RWPE1 (cell line): Measurements from ENCODE around the gene GALNT2.

Experiments used
- CTCF ChIA-PET: fragments of 350-600 bp; sonication (Branson Sonifier 250); formaldehyde crosslinking; extraction: SDS; loops from one replicate; lab custom pipeline; 2021; lab: Yijun Ruan, JAX
- POLR2A ChIA-PET: fragments of 400-600 bp; formaldehyde crosslinking; extraction: SDS; loops from one replicate; lab custom pipeline; 2020; ENCODE audit warnings: antibody characterized with exemption; ENCODE audit not compliant: low non-redundant PET; lab: Yijun Ruan, JAX
- DNase-seq: peaks from one replicate; pipeline ENCODE4 v3.0.0; 2012; ENCODE audit warnings: low spot score
- H3K27ac ChIP-seq: fragments of 450-650 bp; 2 replicates; pipeline ENCODE4 v1.5.1; 2017
- CTCF ChIP-seq: fragments of 450-650 bp; conservative IDR thresholded peaks from 2 replicates; pipeline ENCODE4 v1.5.1; 2017; ENCODE audit warnings: low read depth, mild to moderate bottlenecking

GALNT2 gene

GRCh38 chr1:230232371-230232771 is 165.3 kb downstream of the GALNT2 start:
- ChIA-PET POLR2A (no interaction called here), CTCF (no interaction called here)
- DNase-seq = no peak
- H3K27ac ChIP-seq = no peak overlapping the region
- no peak for TF ChIP-seq CTCF

DNA sequence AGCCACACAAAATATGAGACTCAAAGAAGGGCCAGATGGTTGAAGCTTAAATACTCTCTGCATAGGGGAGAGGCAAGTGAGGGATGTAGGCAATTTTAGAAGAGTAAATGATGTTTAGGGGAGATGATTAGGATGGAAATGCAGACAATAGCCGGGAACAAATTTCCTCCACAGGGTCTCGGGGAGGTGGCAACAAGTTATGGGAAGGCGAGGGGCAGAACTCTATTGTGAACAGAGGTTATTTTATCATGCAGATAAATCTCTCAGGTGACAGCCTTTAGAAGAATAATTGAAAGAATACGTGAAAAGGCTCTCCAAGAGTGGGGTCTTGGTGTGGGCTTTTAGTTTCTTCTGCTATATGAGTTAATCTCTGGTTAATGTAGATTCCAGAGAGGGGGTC is 166.7 kb downstream of the GALNT2 start:
- CTCF ChIA-PET = interaction anchor here (0.5 kb wide), 1 partner anchor 309 kb away, joined by 3 read pairs; no protein-coding TSS in a partner anchor
- TF ChIP-seq CTCF = no peak
- no peak for DNase-seq
- POLR2A ChIA-PET = no interaction called here
- no peak overlapping the region for H3K27ac ChIP-seq

GRCh38 chr1:230235876-230236275 is 168.8 kb downstream of the GALNT2 start:
- DNase-seq = no peak
- POLR2A ChIA-PET = no interaction called here
- CTCF ChIA-PET = no interaction called here
- TF ChIP-seq CTCF = no peak
- H3K27ac ChIP-seq = no peak overlapping the region

DNA sequence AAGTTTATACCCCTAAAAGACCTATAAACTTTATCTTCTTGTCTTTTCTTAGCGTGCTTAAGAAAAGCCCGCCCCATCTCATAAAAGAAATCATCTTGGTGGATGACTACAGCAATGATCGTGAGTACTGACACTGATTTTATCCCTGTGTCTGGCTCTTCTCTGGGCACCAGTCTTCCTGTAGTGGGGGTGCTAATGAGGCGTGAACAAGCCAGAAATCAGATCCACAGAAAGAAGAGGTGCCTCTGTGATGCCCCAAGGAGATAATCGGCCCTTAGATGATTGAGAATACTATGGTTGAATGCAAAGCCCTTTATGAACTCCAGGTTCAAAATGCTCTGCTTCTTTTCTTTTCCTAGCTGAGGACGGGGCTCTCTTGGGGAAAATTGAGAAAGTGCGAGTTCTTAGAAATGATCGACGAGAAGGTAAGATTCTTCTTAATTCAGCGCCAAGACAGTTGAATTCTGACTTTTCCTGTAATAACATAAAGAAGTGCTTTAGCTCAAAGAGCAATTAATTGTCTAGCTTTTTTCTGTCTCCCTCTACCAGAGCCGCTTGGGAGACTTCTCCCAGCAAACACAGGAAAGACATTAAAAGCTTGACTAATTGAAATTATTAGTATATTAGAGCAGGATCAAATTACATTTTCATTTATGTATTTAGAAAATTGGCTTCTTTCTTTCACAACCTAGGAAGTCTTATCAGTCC is 169.4 kb downstream of the GALNT2 start:
- no peak overlapping the region for H3K27ac ChIP-seq
- DNase-seq = no peak
- ChIA-PET POLR2A (no interaction called here), CTCF (no interaction called here)
- no peak for TF ChIP-seq CTCF

- no peak overlapping the region for H3K27ac ChIP-seq
- no peak for DNase-seq
- CTCF ChIA-PET = no interaction called here
- no peak for TF ChIP-seq CTCF
- POLR2A ChIA-PET = no interaction called here
Observed at GRCh38 chr1:230237009-230237370, 170.0 kb downstream of the GALNT2 start.

DNA sequence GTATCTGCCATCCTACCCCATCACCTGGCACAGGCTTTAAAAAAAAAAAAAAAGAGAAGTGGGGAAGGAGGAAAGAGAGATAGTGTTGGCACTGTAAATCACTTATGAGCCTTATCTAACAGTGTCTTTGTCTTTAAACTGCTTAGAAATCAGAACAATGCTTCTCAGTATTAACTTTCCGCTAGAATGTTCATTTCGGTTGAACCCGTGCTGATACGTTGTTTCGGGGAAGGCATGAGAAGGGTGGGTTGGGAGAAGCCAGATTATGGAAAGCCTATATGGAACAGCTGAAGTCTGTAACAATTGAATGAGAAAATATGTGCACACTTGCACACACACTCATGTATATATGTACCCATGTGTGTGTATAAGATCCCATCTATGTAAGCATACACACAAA is 170.8 kb downstream of the GALNT2 start:
- no peak overlapping the region for H3K27ac ChIP-seq
- DNase-seq = no peak
- ChIA-PET CTCF (no interaction called here), POLR2A (no interaction called here)
- TF ChIP-seq CTCF = no peak
